HUES6 (cell line): ENCODE data around the gene USP8.
"Not testable (repeated sequence)": the region's sequence is repeated elsewhere in the genome, so short reads cannot be mapped to it uniquely, and the experiment has no call there.

Experiments
- H3K27ac ChIP-seq: 2 replicates; pipeline ENCODE4 v1.7.0; 2013; ENCODE audit warnings: low read depth, mild to moderate bottlenecking, low read length, inconsistent platforms
- H3K27me3 ChIP-seq: 2 replicates; pipeline ENCODE4 v1.6.1; 2013; ENCODE audit warnings: low read length; ENCODE audit not compliant: control insufficient read depth, insufficient read depth
- H3K36me3 ChIP-seq: 2 replicates; pipeline ENCODE4 v1.6.1; 2013; ENCODE audit warnings: low read length; ENCODE audit not compliant: control insufficient read depth, insufficient read depth
- H3K4me1 ChIP-seq: 2 replicates; pipeline ENCODE4 v1.6.1; 2013; ENCODE audit warnings: low read length; ENCODE audit not compliant: control insufficient read depth, insufficient read depth
- H3K4me3 ChIP-seq: 2 replicates; pipeline ENCODE4 v1.5.1; 2013; ENCODE audit warnings: low read depth, low read length
- H3K9ac ChIP-seq: one replicate; pipeline ENCODE4 v1.6.1; 2013; ENCODE audit warnings: mild to moderate bottlenecking, low read length
- H3K9me3 ChIP-seq: 2 replicates; pipeline ENCODE4 v1.6.1; 2013; ENCODE audit warnings: low read depth, low read length; ENCODE audit not compliant: control insufficient read depth, insufficient read depth

USP8 gene

DNA sequence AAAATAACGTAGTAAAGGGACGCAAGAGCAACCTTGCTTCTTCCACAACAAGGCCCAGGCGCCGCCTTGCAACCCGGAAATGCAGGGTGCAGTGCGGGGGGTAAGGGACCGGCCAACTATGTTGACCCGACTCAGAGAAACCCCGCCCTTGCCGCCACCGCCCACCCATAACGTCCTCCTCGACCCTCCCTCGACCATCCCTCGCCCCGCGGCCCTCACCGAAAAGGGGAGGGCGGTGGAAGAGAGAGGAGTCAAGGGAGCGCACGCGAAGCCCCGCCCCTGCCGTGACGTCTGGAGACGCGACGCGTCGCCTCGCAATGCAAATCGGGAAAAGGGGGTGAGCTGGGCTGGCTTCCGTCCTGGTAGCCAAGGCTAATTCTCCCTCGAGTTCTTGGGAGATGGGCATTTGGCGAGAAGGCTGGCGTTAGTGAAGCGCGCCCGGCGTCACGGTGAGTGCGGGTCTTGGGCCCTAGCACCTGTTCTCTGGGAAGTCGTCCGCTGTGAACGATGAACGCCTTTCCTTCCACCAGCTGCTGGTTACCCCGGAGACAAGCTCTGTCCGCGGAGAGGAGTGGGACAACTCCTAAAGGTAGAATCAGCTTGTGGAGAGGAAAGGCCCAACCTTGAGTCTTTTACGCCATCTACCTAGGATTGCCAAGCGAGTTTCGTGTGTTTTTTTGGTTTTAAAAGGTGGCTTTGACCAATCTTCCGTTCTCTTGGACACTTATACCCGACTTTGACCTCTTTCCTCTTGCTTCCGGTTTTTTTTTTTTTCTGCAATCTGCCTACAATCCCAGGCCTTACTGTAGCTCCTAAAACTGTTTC is at the start of gene USP8:
Gene USP8 (plus strand): TSS at position 340 of the 825 bp plus-strand sequence. CDS start 14,669 bp downstream, outside the sequence.
- Histone ChIP-seq H3K4me3 (peak within 1 kb of the TSS; percentile 88), H3K27me3 (no peaks in the 10 kb centered on the region), H3K9ac (peak within 1 kb of the TSS; percentile 84), H3K9me3 (no peaks in the 10 kb centered on the region), H3K27ac (peak within 1 kb of the TSS; percentile 69; the same call in 1 of the 2 replicates), H3K36me3 (0 out of 2 replicates have a peak, but pooled peaks cover 2% of the 10 kb centered on the region), H3K4me1 (no peaks in the 10 kb centered on the region)

DNA sequence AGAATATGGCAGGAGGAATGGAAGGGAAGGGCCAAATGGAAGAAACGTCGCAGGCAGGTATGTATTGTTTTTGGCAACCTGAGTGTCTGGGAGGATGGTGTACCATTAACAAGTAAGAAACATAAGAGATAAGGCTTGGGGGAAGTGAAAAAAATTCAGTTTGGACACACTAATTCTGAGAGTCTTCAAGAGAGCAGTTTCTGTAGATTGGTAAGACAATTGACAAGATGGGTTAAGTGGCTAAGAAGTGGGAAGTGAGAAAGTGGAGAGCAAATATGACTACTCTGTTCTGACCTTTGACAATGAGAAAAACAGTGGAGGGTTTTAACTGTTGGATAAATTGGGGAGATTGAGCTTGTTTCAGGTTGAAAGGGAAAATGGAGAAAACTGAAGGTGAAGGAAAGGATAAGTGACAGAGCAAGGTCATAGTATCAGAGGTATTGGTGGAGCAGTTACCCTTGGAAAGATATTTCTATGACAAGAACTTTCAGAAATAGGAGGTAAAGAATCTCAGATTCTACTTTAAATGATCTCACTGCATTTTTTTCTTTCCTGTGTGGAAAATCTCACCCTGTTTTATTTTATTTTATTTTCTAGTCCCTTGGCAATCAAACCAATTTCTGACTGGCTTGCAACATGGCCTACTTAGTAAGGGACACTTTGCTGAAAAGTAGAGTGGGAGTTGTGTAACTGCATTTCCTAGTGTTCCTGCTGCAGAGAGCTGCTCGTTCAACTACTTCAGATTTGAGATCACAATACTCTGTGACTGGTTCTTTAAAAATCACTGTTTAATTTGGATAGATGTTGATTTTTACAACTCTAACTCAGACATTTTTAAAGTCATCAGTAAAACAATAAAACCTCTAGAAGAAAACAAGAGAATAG is 46.1 kb upstream of the USP8 start:
- Histone ChIP-seq H3K4me1 (no peaks in the 10 kb centered on the region), H3K27ac (no peak overlapping the region), H3K36me3 (no peaks in the 10 kb centered on the region), H3K27me3 (no peaks in the 10 kb centered on the region), H3K9me3 (no peaks in the 10 kb centered on the region), H3K9ac (no peak overlapping the region), H3K4me3 (no peak overlapping the region)

DNA sequence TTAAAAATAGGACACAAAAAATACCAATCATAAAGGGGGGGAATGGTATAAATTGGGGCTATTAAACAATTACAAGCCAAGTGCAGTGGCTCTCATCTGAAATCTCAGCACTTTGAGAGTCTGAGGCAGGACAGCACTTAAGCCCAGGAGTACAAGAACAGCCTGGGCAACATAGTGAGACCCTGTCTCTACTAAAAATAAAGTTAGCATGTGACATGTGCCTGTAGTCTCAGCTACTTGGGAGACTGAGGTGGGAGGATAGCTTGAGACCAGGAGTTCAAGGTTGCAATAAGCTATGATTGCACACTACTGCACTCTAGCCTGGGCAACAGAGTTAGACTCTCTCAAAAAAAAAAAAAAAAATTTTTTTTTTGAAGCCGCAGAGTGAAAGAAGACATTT is 45.4 kb upstream of the USP8 start:
- Histone ChIP-seq H3K4me1 (no peaks in the 10 kb centered on the region), H3K9ac (no peak overlapping the region)

DNA sequence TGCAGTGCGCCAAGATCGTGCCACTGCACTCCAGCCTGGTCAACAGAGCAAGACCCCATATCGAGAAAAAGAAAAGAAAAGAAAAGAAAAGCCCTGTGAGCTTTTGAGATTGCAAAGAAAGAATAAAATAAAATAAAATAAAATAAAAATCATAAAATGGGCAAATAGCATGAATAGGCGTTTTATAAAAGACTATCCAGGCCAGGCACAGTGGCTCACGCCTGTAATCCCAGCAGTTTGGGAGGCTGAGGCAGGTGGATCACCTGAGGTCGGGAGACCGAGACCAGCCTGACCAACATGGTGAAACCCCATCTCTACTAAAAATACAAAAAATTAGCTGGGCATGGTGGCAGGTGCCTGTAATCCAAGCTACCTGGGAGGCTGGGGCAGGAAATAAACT is 44.8 kb upstream of the USP8 start:
- not testable (repeated sequence) for H3K36me3 ChIP-seq, H3K9ac ChIP-seq, H3K9me3 ChIP-seq, H3K27me3 ChIP-seq, H3K4me1 ChIP-seq, H3K27ac ChIP-seq, H3K4me3 ChIP-seq

More for the DNA sequence above, 45.4 kb upstream of the USP8 start:
- H3K27ac ChIP-seq, result no peak overlapping the region
- H3K4me3 ChIP-seq, result no peak overlapping the region
- no peaks in the 10 kb centered on the region for H3K9me3 ChIP-seq
- H3K27me3 ChIP-seq, result no peaks in the 10 kb centered on the region
- no peaks in the 10 kb centered on the region for H3K36me3 ChIP-seq

DNA sequence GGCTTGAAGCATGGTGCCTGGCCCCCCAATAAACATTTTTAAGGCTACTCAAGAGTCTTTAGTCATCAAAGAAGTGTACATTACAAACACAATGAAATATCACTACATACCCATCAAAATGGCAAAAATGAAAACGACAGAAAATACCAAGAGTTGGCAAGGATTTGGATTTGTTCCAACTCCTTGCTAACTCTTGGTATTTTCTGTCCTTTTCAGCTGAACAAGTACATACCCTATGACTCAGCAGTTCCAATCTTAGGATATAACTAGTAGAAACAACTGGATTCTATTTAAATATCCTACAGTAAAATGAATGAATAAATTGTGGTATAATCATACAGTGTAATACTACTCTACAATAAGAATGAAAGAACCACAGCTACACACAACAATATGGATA is 44.1 kb upstream of the USP8 start:
- Histone ChIP-seq H3K27me3 (no peaks in the 10 kb centered on the region), H3K36me3 (no peaks in the 10 kb centered on the region), H3K9ac (no peak overlapping the region), H3K4me3 (no peak overlapping the region), H3K27ac (no peak overlapping the region), H3K4me1 (no peaks in the 10 kb centered on the region), H3K9me3 (no peaks in the 10 kb centered on the region)

DNA sequence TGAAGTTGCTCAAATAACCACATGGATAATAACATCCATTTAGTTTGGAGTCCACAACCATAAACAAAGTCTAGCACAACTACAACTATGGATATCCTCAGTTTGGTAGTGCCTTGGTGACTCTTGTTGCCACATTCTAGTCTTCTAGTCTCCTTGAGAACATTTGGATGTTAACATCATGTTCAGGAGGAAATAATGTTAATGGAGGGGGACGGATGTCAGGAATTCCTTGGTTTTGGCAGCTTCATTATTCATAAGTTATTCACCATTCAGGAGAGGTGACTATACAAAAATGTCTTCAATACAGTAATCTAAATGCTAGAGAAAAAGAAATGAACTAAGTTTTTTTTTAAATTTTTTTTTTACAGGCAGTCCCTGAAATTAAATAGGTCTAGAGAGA is 42.8 kb upstream of the USP8 start:
- no peaks in the 10 kb centered on the region for H3K27me3 ChIP-seq
- no peak overlapping the region for H3K27ac ChIP-seq
- no peaks in the 10 kb centered on the region for H3K36me3 ChIP-seq
- H3K9ac ChIP-seq, result no peak overlapping the region
- no peak overlapping the region for H3K4me3 ChIP-seq
- no peaks in the 10 kb centered on the region for H3K9me3 ChIP-seq
- no peaks in the 10 kb centered on the region for H3K4me1 ChIP-seq

DNA sequence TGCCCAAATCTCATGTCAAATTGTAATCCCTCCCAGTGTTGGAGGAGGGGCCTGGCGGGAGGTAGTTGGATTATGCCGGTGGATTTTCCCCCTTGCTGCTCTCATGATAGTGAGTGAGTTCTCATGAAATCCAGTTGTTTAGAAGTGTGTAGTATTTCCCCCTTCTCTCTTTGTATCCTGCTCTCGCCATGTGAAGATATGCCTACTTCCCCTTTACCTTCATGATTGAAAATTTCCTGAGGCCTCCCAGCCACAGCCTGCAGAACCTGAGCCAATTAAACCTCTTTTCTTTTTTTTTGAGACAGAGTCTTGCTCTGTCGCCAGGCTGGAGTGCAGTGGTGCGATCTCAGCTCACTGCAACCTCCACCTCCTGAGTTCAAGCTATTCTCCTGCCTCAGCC is 41.8 kb upstream of the USP8 start:
- not testable (repeated sequence) for H3K4me3 ChIP-seq, H3K9ac ChIP-seq, H3K4me1 ChIP-seq, H3K27ac ChIP-seq, H3K27me3 ChIP-seq, H3K9me3 ChIP-seq, H3K36me3 ChIP-seq

DNA sequence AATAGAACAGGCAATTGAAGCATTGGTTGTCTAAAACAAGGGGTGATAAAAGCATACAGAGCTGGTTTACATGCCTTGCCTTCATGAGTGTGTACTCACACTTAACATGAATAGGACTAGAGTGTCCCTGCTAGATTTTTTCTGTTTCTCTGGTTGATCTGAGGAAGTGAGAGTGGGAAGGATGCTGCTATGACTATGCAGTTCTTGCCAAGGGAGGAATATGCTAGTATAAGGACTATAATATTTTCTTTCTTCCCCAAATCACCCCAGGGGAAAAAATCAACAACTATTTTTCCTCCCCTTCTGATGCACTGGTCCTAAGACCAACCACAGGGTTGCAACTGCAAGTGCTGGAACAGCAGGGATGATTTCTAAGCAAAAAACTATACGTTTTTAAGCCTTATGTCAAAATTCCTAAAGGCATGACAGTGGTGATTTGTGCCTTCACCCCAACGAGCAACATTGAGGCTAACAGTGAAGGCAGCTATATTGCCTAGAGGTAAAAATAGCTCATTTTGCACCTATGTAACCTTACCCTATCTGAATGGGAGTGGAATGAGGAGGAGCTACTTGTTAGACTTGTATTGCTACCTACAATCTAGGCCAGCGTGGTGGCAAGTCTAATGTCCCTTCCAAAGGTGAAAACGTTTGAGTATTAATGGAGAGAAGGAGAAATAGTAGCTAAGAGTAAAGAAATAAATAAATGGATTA is 33.5 kb upstream of the USP8 start:
- H3K4me3 ChIP-seq, result no peak overlapping the region

DNA sequence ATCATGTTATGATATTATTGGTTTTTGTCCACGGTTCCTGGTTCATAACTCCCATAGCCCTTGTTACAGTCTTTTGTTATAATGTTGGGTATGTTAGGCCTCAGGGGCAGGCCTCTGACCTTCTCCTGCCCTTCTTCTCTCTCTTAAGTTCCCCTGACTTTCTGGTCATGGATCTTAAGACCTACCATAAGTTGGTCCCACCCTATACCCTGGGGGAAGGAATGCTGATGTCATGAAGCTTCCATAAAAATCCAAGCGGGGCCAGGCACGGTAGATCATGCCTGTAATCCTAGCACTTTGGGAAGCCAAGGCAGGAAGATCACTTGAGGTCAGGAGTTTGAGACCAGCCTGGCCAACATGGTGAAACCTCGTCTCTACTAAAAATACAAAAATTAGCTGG is 32.6 kb upstream of the USP8 start:
- H3K9ac ChIP-seq, result not testable (repeated sequence)

More for the DNA sequence above, 33.5 kb upstream of the USP8 start:
- no peaks in the 10 kb centered on the region for H3K27me3 ChIP-seq
- no peaks in the 10 kb centered on the region for H3K4me1 ChIP-seq
- no peak overlapping the region for H3K9ac ChIP-seq
- H3K9me3 ChIP-seq, result no peaks in the 10 kb centered on the region
- H3K27ac ChIP-seq, result no peak overlapping the region
- no peaks in the 10 kb centered on the region for H3K36me3 ChIP-seq

DNA sequence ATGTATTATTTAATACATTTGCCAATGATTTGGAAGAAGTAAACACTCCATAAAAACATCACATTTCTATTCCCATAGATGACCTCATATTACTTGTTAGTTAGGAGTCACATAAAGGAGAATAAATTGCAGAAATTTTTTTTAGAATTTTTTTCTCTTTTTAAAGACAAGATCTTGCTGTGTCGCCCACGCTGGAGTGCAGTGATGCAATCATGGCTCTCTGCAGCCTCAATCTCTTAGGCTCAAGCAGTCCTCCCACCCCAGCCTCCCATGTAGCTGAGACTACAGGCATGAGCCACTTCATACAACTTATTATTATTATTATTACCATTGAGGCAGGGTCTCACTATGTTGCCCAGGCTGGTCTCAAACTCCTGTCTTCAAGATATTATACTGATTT is 12.3 kb upstream of the USP8 start:
- Histone ChIP-seq H3K4me3 (no peak overlapping the region), H3K27me3 (no peaks in the 10 kb centered on the region), H3K9ac (no peak overlapping the region), H3K36me3 (no peaks in the 10 kb centered on the region), H3K9me3 (no peaks in the 10 kb centered on the region), H3K4me1 (no peaks in the 10 kb centered on the region), H3K27ac (no peak overlapping the region)

More for the DNA sequence above, 32.6 kb upstream of the USP8 start:
- H3K9me3 ChIP-seq, H3K4me1 ChIP-seq, H3K36me3 ChIP-seq, H3K27me3 ChIP-seq, H3K4me3 ChIP-seq, H3K27ac ChIP-seq: not testable (repeated sequence)
